ENCODE measurements around the gene PFKL. TPM values are rescaled to one million over a fixed set of nuclear protein-coding genes. Genes with fewer than 3 reads are reported as not detected.

The PFKL gene
- total and polyA plus RNA-seq, 11 donors = 34.0 to 85.1 (median 46.1) TPM

GRCh38 chr21:44331650-44332307 lies 31.9 kb downstream of the PFKL start:
- DNase-seq = no peak
- no peak overlapping the region for H3K4me3 ChIP-seq
- intact Hi-C loops (cut with DNase I) = loop anchor here in 1 of 10 donors (10.0 kb wide), 1 partner anchor 123 kb away; the partner anchor contains the start of gene LRRC3

GRCh38 chr21:44332383-44332782 lies 32.5 kb downstream of the PFKL start:
- H3K27ac ChIP-seq = no peak overlapping the region
- H3K4me1 ChIP-seq = peaks cover 0 to under 1% (median 0%) of the 10 kb centered on the region in 12 donors
- intact Hi-C loops (cut with DNase I) = loop anchor here in 1 of 10 donors (10.0 kb wide), 1 partner anchor 122 kb away; the partner anchor contains the start of gene LRRC3
- DNase-seq = no peak
- no peak overlapping the region for H3K4me3 ChIP-seq
- peaks cover 0 to 43% (median 25%) of the 10 kb centered on the region in 9 donors for H3K36me3 ChIP-seq
- TF ChIP-seq POLR2A (IDR thresholded peaks at IDR 0.05) = no peak
- TF ChIP-seq, protein P1, sequence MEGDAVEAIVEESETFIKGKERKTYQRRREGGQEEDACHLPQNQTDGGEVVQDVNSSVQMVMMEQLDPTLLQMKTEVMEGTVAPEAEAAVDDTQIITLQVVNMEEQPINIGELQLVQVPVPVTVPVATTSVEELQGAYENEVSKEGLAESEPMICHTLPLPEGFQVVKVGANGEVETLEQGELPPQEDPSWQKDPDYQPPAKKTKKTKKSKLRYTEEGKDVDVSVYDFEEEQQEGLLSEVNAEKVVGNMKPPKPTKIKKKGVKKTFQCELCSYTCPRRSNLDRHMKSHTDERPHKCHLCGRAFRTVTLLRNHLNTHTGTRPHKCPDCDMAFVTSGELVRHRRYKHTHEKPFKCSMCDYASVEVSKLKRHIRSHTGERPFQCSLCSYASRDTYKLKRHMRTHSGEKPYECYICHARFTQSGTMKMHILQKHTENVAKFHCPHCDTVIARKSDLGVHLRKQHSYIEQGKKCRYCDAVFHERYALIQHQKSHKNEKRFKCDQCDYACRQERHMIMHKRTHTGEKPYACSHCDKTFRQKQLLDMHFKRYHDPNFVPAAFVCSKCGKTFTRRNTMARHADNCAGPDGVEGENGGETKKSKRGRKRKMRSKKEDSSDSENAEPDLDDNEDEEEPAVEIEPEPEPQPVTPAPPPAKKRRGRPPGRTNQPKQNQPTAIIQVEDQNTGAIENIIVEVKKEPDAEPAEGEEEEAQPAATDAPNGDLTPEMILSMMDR (IDR thresholded peaks at IDR 0.05) = no peak
- H3K9me3 ChIP-seq = no peaks in the 10 kb centered on the region
- 86 to 93% (median 91%) methylated on average over 16 to 17 of the region's 17 CpGs for WGBS, 4 donors
- ATAC-seq = no peak
- H3K27me3 ChIP-seq = no peaks in the 10 kb centered on the region

More at GRCh38 chr21:44331650-44332307, 31.9 kb downstream of the PFKL start:
- no peaks in the 10 kb centered on the region for H3K27me3 ChIP-seq
- H3K36me3 ChIP-seq = peaks cover 0 to 46% (median 28%) of the 10 kb centered on the region in 9 donors
- no peak overlapping the region for H3K27ac ChIP-seq
- no peaks in the 10 kb centered on the region for H3K4me1 ChIP-seq
- TF ChIP-seq POLR2A (IDR thresholded peaks at IDR 0.05) = no peak
- TF ChIP-seq, protein P1 (IDR thresholded peaks at IDR 0.05) = no peak
- ATAC-seq = no peak
- WGBS, 4 donors = 64 to 78% (median 69%) methylated on average over 13 to 20 of the region's 20 CpGs
- no peaks in the 10 kb centered on the region for H3K9me3 ChIP-seq

GRCh38 chr21:44332965-44333364 lies 33.1 kb downstream of the PFKL start:
- Histone ChIP-seq H3K4me3 (no peak overlapping the region), H3K27ac (no peak overlapping the region), H3K9me3 (no peaks in the 10 kb centered on the region), H3K4me1 (peaks cover 0 to 6% (median under 1%) of the 10 kb centered on the region in 12 donors), H3K36me3 (peaks cover 0 to 41% (median 24%) of the 10 kb centered on the region in 9 donors), H3K27me3 (no peaks in the 10 kb centered on the region)
- WGBS, 4 donors = 94 to 98% (median 97%) methylated on average over 18 to 22 of the region's 22 CpGs
- ATAC-seq = no peak
- DNase-seq = no peak
- TF ChIP-seq, protein P1 (IDR thresholded peaks at IDR 0.05) = no peak
- TF ChIP-seq POLR2A (IDR thresholded peaks at IDR 0.05) = no peak
- intact Hi-C loops (cut with DNase I) = loop anchor here in 1 of 10 donors (10.0 kb wide), 1 partner anchor 122 kb away; the partner anchor contains the start of gene LRRC3

- no peak for TF ChIP-seq POLR2A (IDR thresholded peaks at IDR 0.05)
- TF ChIP-seq, protein P1 (IDR thresholded peaks at IDR 0.05) = no peak
- Histone ChIP-seq H3K36me3 (peaks cover 0 to 41% (median 24%) of the 10 kb centered on the region in 9 donors), H3K4me3 (no peak overlapping the region), H3K4me1 (peaks cover 0 to 10% (median 6%) of the 10 kb centered on the region in 12 donors), H3K27ac (no peak overlapping the region), H3K9me3 (no peaks in the 10 kb centered on the region), H3K27me3 (no peaks in the 10 kb centered on the region)
- no peak for DNase-seq
- no peak for ATAC-seq
- 88 to 91% (median 89%) methylated on average over 24 to 45 of the region's 45 CpGs for WGBS, 4 donors
- intact Hi-C loops (cut with DNase I) = loop anchor here in 1 of 10 donors (10.0 kb wide), 1 partner anchor 121 kb away; the partner anchor contains the start of gene LRRC3
These were observed 33.9 kb downstream of the PFKL start for GRCh38 chr21:44333509-44334328.
